Neural crest cell (in vitro differentiated cells): ENCODE results near the gene DCC. TPM values are rescaled to one million over a fixed set of nuclear protein-coding genes. Genes with fewer than 3 reads are reported as not detected.

Experiments
- DNase-seq: peaks from one replicate; pipeline ENCODE4 v3.0.0; 2021; ENCODE audit warnings: low read depth, mixed read lengths, low spot score
- H3K27ac Mint-ChIP-seq: one replicate; pipeline ENCODE4 v1.8.0; 2021; ENCODE audit warnings: mild to moderate bottlenecking, mixed read lengths; ENCODE audit not compliant: unreplicated experiment
- H3K27me3 Mint-ChIP-seq: 2 replicates; pipeline ENCODE4 v1.8.0; 2021; ENCODE audit warnings: low read depth, mild to moderate bottlenecking, mixed read lengths
- H3K36me3 Mint-ChIP-seq: 2 replicates; pipeline ENCODE4 v1.8.0; 2021; ENCODE audit warnings: low read depth, mild to moderate bottlenecking, mixed read lengths
- H3K4me1 Mint-ChIP-seq: 2 replicates; pipeline ENCODE4 v1.8.0; 2021; ENCODE audit warnings: mixed read lengths
- H3K4me3 Mint-ChIP-seq: one replicate; pipeline ENCODE4 v1.8.0; 2021; ENCODE audit warnings: mild to moderate bottlenecking, mixed read lengths
- H3K9me3 Mint-ChIP-seq: 2 replicates; pipeline ENCODE4 v1.8.0; 2021; ENCODE audit warnings: mixed read lengths
- CTCF ChIP-seq: fragments of 200-600 bp; sonication (generic); conservative IDR thresholded peaks from 2 replicates; pipeline ENCODE4 v1.5.0; 2021; ENCODE audit warnings: antibody characterized with exemption, mild to moderate bottlenecking
- total RNA-seq: library from RNA; stranded (reverse); gene quantifications from 2 replicates; pipeline ENCODE4 v1.2.1, GENCODE V29; 2021

The DCC gene
- total RNA-seq, 1 donor from 2014 or later, result 10.1 TPM

GRCh38 chr18:52607985-52608384 is 268.0 kb downstream of the DCC start:
- Mint-ChIP-seq H3K4me1 (no peaks in the 10 kb centered on the region), H3K9me3 (no peaks in the 10 kb centered on the region), H3K27me3 (peaks cover 2% of the 10 kb centered on the region), H3K36me3 (no peaks in the 10 kb centered on the region), H3K4me3 (no peak overlapping the region), H3K27ac (no peak overlapping the region)
- DNase-seq, result no peak
- no peak for TF ChIP-seq CTCF

DNA sequence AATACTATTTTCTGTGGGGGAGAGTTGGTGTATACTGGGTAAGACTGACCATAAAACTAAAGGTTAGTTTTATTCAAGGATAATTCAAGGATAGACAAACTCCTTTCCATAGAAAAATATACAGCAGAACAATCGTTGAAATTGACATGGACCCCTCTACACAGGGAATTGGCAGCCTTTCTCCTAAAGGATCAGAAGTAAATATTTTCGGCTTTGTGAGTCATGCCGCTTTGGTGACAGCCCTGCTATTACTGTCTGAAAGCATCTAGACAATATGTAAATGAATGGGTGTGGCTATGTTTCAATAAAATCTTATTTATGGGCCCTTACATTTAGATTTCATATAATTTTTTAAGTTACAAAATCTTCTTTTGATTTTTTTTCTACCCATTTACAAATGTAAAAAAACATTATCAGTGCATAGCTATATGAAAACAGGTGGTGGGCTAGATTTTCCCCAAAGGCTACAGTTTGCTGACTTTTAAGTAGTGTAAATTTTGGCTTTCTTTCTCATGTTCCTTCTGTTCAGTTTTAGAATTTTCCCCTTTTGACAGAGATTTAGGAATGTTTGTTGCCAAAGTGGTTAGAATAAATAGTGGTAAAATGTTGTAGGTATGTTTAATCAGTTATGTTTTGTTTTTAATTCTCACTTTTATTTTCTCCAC is 270.6 kb downstream of the DCC start:
- Mint-ChIP-seq H3K4me3 (no peak overlapping the region), H3K36me3 (no peaks in the 10 kb centered on the region)

GRCh38 chr18:52612406-52612805 is 272.4 kb downstream of the DCC start:
- Mint-ChIP-seq H3K9me3 (no peaks in the 10 kb centered on the region), H3K27ac (no peak overlapping the region), H3K4me1 (peaks cover 10% of the 10 kb centered on the region), H3K27me3 (peaks cover 2% of the 10 kb centered on the region), H3K36me3 (no peaks in the 10 kb centered on the region), H3K4me3 (no peak overlapping the region)
- DNase-seq, result no peak
- TF ChIP-seq CTCF, result no peak

More for the DNA sequence above, 270.6 kb downstream of the DCC start:
- TF ChIP-seq CTCF, result no peak
- Mint-ChIP-seq H3K27me3 (peaks cover 2% of the 10 kb centered on the region), H3K9me3 (no peaks in the 10 kb centered on the region), H3K4me1 (peaks cover 9% of the 10 kb centered on the region), H3K27ac (no peak overlapping the region)
- no peak for DNase-seq

- Mint-ChIP-seq H3K36me3 (no peaks in the 10 kb centered on the region), H3K4me3 (no peak overlapping the region), H3K4me1 (peaks cover 10% of the 10 kb centered on the region), H3K27ac (no peak overlapping the region), H3K9me3 (no peaks in the 10 kb centered on the region), H3K27me3 (peaks cover 2% of the 10 kb centered on the region)
- no peak for DNase-seq
- TF ChIP-seq CTCF, result no peak
These were observed 275.3 kb downstream of the DCC start for GRCh38 chr18:52615321-52615720.

DNA sequence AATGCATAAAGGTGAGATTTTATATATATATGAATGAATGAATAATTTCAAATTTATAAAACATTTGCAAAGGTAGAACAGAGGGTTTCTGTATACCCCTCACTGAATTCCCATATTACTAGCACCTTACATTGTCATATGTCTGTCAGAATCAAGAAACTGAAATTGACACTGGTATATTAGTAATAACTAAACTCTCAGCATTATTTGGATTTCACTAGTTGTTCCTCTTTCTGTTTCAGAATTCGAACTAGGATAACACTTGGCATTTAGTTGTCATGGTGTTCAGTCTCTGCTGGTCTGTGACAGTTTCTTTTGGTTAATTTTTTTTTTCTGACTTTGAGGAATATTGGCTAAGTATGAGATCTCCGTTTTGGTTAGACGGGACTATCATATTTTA is 275.9 kb downstream of the DCC start:
- no peaks in the 10 kb centered on the region for H3K9me3 Mint-ChIP-seq
- peaks cover 2% of the 10 kb centered on the region for H3K27me3 Mint-ChIP-seq
- DNase-seq, result no peak
- peaks cover 10% of the 10 kb centered on the region for H3K4me1 Mint-ChIP-seq
- TF ChIP-seq CTCF, result no peak
- H3K4me3 Mint-ChIP-seq, result no peak overlapping the region
- H3K36me3 Mint-ChIP-seq, result no peaks in the 10 kb centered on the region
- no peak overlapping the region for H3K27ac Mint-ChIP-seq
